ENCODE results near the gene SLC44A5.

DNA sequence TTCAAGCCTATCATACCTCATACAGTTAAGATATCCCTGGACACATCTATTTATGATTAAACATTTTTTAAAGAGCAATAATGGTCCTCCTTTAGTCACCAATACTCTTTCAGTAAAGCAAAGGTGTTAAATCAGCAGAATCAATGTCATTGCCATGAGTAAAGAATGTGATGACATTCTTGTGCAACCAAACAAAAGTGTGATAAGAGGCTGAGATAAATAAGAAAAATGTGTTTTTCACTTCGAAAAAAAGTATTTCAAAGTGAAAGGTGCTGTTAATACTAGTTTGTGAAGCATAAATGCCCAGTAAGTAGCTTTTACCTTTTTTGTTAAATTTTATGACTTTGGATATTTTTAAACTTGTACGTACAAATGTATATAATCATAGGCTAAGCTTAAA, 8.4 kb downstream of the SLC44A5 start:
- TF ChIP-seq, protein P1, sequence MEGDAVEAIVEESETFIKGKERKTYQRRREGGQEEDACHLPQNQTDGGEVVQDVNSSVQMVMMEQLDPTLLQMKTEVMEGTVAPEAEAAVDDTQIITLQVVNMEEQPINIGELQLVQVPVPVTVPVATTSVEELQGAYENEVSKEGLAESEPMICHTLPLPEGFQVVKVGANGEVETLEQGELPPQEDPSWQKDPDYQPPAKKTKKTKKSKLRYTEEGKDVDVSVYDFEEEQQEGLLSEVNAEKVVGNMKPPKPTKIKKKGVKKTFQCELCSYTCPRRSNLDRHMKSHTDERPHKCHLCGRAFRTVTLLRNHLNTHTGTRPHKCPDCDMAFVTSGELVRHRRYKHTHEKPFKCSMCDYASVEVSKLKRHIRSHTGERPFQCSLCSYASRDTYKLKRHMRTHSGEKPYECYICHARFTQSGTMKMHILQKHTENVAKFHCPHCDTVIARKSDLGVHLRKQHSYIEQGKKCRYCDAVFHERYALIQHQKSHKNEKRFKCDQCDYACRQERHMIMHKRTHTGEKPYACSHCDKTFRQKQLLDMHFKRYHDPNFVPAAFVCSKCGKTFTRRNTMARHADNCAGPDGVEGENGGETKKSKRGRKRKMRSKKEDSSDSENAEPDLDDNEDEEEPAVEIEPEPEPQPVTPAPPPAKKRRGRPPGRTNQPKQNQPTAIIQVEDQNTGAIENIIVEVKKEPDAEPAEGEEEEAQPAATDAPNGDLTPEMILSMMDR (IDR thresholded peaks at IDR 0.05) = no peak
- TF ChIP-seq POLR2A (IDR thresholded peaks at IDR 0.05) (no peak), POLR2AphosphoS5 (IDR thresholded peaks at IDR 0.05; ENCODE audit: insufficient read depth in 1 of 2, low read depth in 1 of 2) (no peak)
